Right atrium auricular region (tissue), 2 donors: ENCODE data around the gene SLCO2A1. TPM values are rescaled to one million over a fixed set of nuclear protein-coding genes. Genes with fewer than 3 reads are reported as not detected.

Source experiments
- DNase-seq: peaks from one replicate; pipeline ENCODE4 v3.0.0-alpha.2; 2019; ENCODE audit warnings: low spot score
- H3K27ac ChIP-seq, 2 donors: fragments of 200-600 bp; sonication (generic); 1 replicate in 1 of 2; 2 replicates in 1 of 2; pipeline ENCODE4 v1.5.1; 2016 to 2019
- H3K27me3 ChIP-seq, 2 donors: fragments of 200-600 bp; sonication (generic); one replicate each; pipeline versions ENCODE4 v1.5.1 to v1.6.0; 2017 to 2019
- H3K36me3 ChIP-seq: fragments of 200-600 bp; sonication (generic); one replicate; pipeline ENCODE4 v1.5.1; 2016
- H3K4me1 ChIP-seq, 2 donors: fragments of 200-600 bp; sonication (generic); one replicate each; pipeline versions ENCODE4 v1.5.1 to v1.6.0; 2017 to 2019
- H3K4me3 ChIP-seq, 2 donors: fragments of 200-600 bp; sonication (generic); 1 replicate in 1 of 2; 2 replicates in 1 of 2; pipeline ENCODE4 v1.5.1; 2017 to 2019; ENCODE audit warnings: mild to moderate bottlenecking in 1 of 2, moderate library complexity in 1 of 2
- H3K9me3 ChIP-seq, 2 donors: fragments of 200-600 bp; sonication (generic); one replicate each; pipeline ENCODE4 v1.5.1; 2019
- CTCF ChIP-seq, 2 donors: fragments of 200-600 bp; sonication (generic); IDR thresholded peaks; one replicate each; pipeline ENCODE4 v1.5.1; 2019; ENCODE audit warnings: antibody characterized with exemption in 2 of 2
- total RNA-seq, 2 donors: library from RNA; depleted of rRNA; stranded (reverse); fragments of >200 nt; gene quantifications; one replicate each; pipeline ENCODE4 v1.1.0, GENCODE V29; 2016

Gene SLCO2A1
- total RNA-seq, 2 donors from 2014 or later = 15.1 to 36.4 TPM

DNA sequence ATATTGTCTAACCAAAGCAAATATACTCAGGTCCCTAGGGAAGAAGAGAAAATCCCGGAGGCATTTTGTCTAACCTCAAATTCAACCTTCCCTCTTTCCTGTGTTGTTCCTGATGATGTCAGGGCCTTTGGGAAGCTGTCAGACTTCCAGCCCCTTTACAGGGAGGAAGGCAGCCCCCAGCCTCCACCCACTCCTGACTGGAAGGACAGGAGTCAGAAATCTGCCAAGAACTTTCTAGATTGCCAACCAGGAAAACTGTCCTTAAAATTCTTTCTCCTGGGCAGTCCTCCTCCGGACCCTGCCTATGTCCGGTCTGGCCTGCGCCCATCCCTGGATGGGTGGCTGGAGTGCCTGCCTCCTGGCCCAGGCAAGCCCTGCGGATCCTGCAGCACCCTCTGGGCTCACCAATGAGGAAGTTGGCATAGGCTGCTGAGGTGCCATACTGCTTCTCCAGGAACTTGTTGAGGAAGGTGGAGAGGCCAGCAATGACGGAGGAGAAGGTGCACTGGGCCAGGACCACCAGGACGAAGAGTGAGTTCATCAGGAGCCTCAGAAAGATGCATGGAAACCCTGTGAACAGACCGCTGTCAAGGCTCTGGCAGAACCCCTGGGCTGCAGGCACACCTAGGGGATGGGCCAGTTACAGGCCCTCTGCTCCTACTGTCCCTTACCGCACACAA lies 81.5 kb downstream of the SLCO2A1 start:
- Histone ChIP-seq H3K4me1 (peaks cover 0 to 35% of the 10 kb centered on the region in 2 donors), H3K9me3 (no peaks in the 10 kb centered on the region), H3K27me3 (no peaks in the 10 kb centered on the region), H3K36me3 (no peaks in the 10 kb centered on the region), H3K27ac (peak overlapping the region; percentile 14 to 23), H3K4me3 (no peak overlapping the region)
- no peak for TF ChIP-seq CTCF (IDR thresholded peaks at IDR 0.05)
- DNase-seq = no peak

GRCh38 chr3:133945381-133946095 lies 84.2 kb downstream of the SLCO2A1 start:
- no peaks in the 10 kb centered on the region for H3K36me3 ChIP-seq
- H3K4me1 ChIP-seq = peaks cover 0 to 35% of the 10 kb centered on the region in 2 donors
- no peaks in the 10 kb centered on the region for H3K27me3 ChIP-seq
- no peak for TF ChIP-seq CTCF (IDR thresholded peaks at IDR 0.05)
- DNase-seq = no peak
- H3K4me3 ChIP-seq = no peak overlapping the region
- no peaks in the 10 kb centered on the region for H3K9me3 ChIP-seq
- H3K27ac ChIP-seq = peak overlapping the region in 1 of 2 donors; percentile 22

GRCh38 chr3:133944641-133945380 lies 84.9 kb downstream of the SLCO2A1 start:
- no peaks in the 10 kb centered on the region for H3K27me3 ChIP-seq
- peak overlapping the region; percentile 14 to 36 for H3K27ac ChIP-seq
- TF ChIP-seq CTCF (IDR thresholded peaks at IDR 0.05) = no peak
- H3K4me3 ChIP-seq = no peak overlapping the region
- peaks cover 0 to 35% of the 10 kb centered on the region in 2 donors for H3K4me1 ChIP-seq
- H3K9me3 ChIP-seq = no peaks in the 10 kb centered on the region
- H3K36me3 ChIP-seq = no peaks in the 10 kb centered on the region
- no peak for DNase-seq

GRCh38 chr3:133944181-133944580 lies 85.5 kb downstream of the SLCO2A1 start:
- H3K27me3 ChIP-seq = no peaks in the 10 kb centered on the region
- no peak for TF ChIP-seq CTCF (IDR thresholded peaks at IDR 0.05)
- no peak overlapping the region for H3K4me3 ChIP-seq
- H3K4me1 ChIP-seq = peaks cover 0 to 32% of the 10 kb centered on the region in 2 donors
- no peaks in the 10 kb centered on the region for H3K9me3 ChIP-seq
- no peak for DNase-seq
- H3K27ac ChIP-seq = peak overlapping the region; percentile 14 to 36
- H3K36me3 ChIP-seq = no peaks in the 10 kb centered on the region

- Histone ChIP-seq H3K4me3 (no peak overlapping the region), H3K27ac (peak overlapping the region; percentile 12 to 14), H3K4me1 (peaks cover 0 to 27% of the 10 kb centered on the region in 2 donors), H3K9me3 (no peaks in the 10 kb centered on the region), H3K36me3 (no peaks in the 10 kb centered on the region), H3K27me3 (no peaks in the 10 kb centered on the region)
- TF ChIP-seq CTCF (IDR thresholded peaks at IDR 0.05) = no peak
- no peak for DNase-seq
Measured at GRCh38 chr3:133943639-133944141, 86.0 kb downstream of the SLCO2A1 start.
